ENCODE results near the gene SCEL.

- TF ChIP-seq, protein P1, sequence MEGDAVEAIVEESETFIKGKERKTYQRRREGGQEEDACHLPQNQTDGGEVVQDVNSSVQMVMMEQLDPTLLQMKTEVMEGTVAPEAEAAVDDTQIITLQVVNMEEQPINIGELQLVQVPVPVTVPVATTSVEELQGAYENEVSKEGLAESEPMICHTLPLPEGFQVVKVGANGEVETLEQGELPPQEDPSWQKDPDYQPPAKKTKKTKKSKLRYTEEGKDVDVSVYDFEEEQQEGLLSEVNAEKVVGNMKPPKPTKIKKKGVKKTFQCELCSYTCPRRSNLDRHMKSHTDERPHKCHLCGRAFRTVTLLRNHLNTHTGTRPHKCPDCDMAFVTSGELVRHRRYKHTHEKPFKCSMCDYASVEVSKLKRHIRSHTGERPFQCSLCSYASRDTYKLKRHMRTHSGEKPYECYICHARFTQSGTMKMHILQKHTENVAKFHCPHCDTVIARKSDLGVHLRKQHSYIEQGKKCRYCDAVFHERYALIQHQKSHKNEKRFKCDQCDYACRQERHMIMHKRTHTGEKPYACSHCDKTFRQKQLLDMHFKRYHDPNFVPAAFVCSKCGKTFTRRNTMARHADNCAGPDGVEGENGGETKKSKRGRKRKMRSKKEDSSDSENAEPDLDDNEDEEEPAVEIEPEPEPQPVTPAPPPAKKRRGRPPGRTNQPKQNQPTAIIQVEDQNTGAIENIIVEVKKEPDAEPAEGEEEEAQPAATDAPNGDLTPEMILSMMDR (IDR thresholded peaks at IDR 0.05; ENCODE audit: insufficient read depth, low read length), result no peak
- TF ChIP-seq GABPA (IDR thresholded peaks at IDR 0.05; ENCODE audit: low read depth) (no peak), POLR2AphosphoS5 (IDR thresholded peaks at IDR 0.05; ENCODE audit: low read depth) (no peak)
Measured at GRCh38 chr13:77506874-77507273, 28.6 kb upstream of the SCEL start.
